Measurements from ENCODE around the gene SH3RF3.

Gene SH3RF3

GRCh38 chr2:109193807-109194619 lies 65.0 kb downstream of the SH3RF3 start:
- TF ChIP-seq TCF4 (CRISPR knock-in tag; IDR thresholded peaks at IDR 0.05; ENCODE audit: borderline replicate concordance) (no peak), GLIS3 (CRISPR knock-in tag; IDR thresholded peaks at IDR 0.05) (no peak), RARB (CRISPR knock-in tag; IDR thresholded peaks at IDR 0.05) (no peak)
- no peak for ATAC-seq

DNA sequence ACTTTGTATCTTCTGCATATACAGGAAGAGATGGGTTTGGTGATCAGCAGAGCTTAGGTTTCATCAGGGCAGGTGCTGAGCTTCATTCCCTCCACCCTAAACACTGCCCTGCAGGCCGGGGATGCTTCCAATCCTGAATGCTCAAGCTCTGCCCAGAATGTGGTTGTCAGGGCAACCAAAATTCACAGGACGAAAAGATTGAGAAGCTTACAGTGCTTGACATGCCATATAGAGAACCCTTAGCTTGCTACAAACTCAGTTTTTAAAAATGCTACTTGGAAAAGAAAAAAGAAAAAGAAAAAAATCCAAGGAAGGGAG lies 65.6 kb downstream of the SH3RF3 start:
- ATAC-seq = no peak; the same call in 2 of the 3 replicates
- TF ChIP-seq ZNF565 (CRISPR knock-in tag; conservative IDR thresholded peaks at IDR 0.05; ENCODE audit: low read depth) (no peak), ZFP30 (CRISPR knock-in tag; IDR thresholded peaks at IDR 0.05) (no peak), ZNF70 (CRISPR knock-in tag; IDR thresholded peaks at IDR 0.05) (no peak), SNAI2 (CRISPR knock-in tag; IDR thresholded peaks at IDR 0.05) (no peak), OSR1 (CRISPR knock-in tag; IDR thresholded peaks at IDR 0.05) (no peak)
- TF ChIP-seq, protein P1, sequence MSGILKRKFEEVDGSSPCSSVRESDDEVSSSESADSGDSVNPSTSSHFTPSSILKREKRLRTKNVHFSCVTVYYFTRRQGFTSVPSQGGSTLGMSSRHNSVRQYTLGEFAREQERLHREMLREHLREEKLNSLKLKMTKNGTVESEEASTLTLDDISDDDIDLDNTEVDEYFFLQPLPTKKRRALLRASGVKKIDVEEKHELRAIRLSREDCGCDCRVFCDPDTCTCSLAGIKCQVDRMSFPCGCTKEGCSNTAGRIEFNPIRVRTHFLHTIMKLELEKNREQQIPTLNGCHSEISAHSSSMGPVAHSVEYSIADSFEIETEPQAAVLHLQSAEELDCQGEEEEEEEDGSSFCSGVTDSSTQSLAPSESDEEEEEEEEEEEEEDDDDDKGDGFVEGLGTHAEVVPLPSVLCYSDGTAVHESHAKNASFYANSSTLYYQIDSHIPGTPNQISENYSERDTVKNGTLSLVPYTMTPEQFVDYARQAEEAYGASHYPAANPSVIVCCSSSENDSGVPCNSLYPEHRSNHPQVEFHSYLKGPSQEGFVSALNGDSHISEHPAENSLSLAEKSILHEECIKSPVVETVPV (CRISPR knock-in tag; IDR thresholded peaks at IDR 0.05) = no peak

DNA sequence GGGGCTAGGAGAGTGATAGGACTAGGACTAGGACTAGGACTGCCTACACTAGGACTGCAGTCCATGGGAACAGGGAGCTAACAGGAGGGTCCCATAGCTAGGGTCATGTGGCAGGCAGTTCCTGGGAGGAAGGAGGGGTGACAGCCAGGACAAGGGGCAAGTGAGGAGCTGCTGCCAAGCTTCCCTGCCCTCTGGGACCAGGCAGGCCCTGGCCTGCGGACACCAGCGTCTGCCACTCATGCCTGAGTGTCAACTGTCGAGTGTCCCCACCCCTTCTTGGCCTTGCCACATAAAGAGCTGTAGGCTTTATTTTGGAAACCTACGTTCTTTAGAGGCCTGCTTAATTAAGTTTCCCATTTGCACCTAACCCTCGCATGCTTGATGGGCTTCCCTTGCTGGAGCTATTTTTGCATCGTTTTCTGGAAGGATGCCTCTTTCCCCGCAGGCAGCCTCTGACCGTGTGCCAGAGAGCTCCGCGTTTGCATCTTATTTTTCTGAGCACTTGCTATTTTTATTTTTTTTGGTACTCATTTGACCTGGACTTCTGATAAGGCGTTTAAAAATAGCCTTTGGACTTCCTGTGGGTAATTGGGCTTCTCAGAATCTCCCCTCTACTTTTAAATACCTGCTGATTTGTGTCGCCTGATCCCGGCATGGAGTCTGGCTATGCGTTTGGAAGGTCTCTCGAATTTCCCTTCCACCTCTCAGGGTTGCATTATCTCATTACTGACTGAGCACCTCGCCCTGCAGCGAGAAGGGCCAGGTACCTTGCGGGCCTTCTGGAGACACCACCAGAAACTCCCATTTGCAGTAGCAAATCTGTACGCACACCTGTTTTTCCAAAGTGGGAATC lies 66.4 kb downstream of the SH3RF3 start:
- TF ChIP-seq TCF4 (CRISPR knock-in tag; IDR thresholded peaks at IDR 0.05; ENCODE audit: borderline replicate concordance) = no peak
- no peak for TF ChIP-seq ZNF70 (CRISPR knock-in tag; IDR thresholded peaks at IDR 0.05)
- TF ChIP-seq ISL1 (CRISPR knock-in tag; IDR thresholded peaks at IDR 0.05) = no peak
- TF ChIP-seq, protein P1 (CRISPR knock-in tag; IDR thresholded peaks at IDR 0.05) = no peak
- TF ChIP-seq CREB5 (CRISPR knock-in tag; IDR thresholded peaks at IDR 0.05; ENCODE audit: low read depth) = no peak
- TF ChIP-seq TOX (CRISPR knock-in tag; IDR thresholded peaks at IDR 0.05; ENCODE audit: borderline replicate concordance) = no peak
- no peak for TF ChIP-seq ESRRG (CRISPR knock-in tag; IDR thresholded peaks at IDR 0.05)
- no peak for TF ChIP-seq ZNF8 (CRISPR knock-in tag; IDR thresholded peaks at IDR 0.05)
- no peak for TF ChIP-seq ZFP30 (CRISPR knock-in tag; IDR thresholded peaks at IDR 0.05)
- no peak for TF ChIP-seq BACH2 (CRISPR knock-in tag; IDR thresholded peaks at IDR 0.05; ENCODE audit: borderline replicate concordance)
- no peak; the same call in 2 of the 3 replicates for ATAC-seq

- no peak for ATAC-seq
- TF ChIP-seq GLIS3 (CRISPR knock-in tag; IDR thresholded peaks at IDR 0.05) (no peak), ISL1 (CRISPR knock-in tag; IDR thresholded peaks at IDR 0.05) (no peak), ZFP3 (CRISPR knock-in tag; IDR thresholded peaks at IDR 0.05) (no peak), ZNF70 (CRISPR knock-in tag; IDR thresholded peaks at IDR 0.05) (no peak), CREB5 (CRISPR knock-in tag; IDR thresholded peaks at IDR 0.05; ENCODE audit: low read depth) (no peak), TCF4 (CRISPR knock-in tag; IDR thresholded peaks at IDR 0.05; ENCODE audit: borderline replicate concordance) (no peak), PPARA (CRISPR knock-in tag; IDR thresholded peaks at IDR 0.05; ENCODE audit: borderline replicate concordance) (no peak), TSHZ2 (CRISPR knock-in tag; IDR thresholded peaks at IDR 0.05) (no peak), ZNF565 (CRISPR knock-in tag; conservative IDR thresholded peaks at IDR 0.05; ENCODE audit: low read depth) (no peak), ESRRG (CRISPR knock-in tag; IDR thresholded peaks at IDR 0.05) (no peak), RARB (CRISPR knock-in tag; IDR thresholded peaks at IDR 0.05) (no peak), SNAI2 (CRISPR knock-in tag; IDR thresholded peaks at IDR 0.05) (no peak), ZFP30 (CRISPR knock-in tag; IDR thresholded peaks at IDR 0.05) (no peak), OSR1 (CRISPR knock-in tag; IDR thresholded peaks at IDR 0.05) (no peak), CSDC2 (CRISPR knock-in tag; IDR thresholded peaks at IDR 0.05) (no peak), ARNTL (CRISPR knock-in tag; IDR thresholded peaks at IDR 0.05; ENCODE audit: borderline replicate concordance, low read depth) (no peak), TOX (CRISPR knock-in tag; IDR thresholded peaks at IDR 0.05; ENCODE audit: borderline replicate concordance) (no peak)
- TF ChIP-seq, protein P1 (CRISPR knock-in tag; IDR thresholded peaks at IDR 0.05) = no peak
These were observed 67.3 kb downstream of the SH3RF3 start for GRCh38 chr2:109196081-109196875.

All from SK-N-SH treated with all-trans-retinoic acid at 6 μM for 48 hours (cell line).